GM12874 (cell line): ENCODE results near the gene MORC2.

Experiments used
- TF ChIP-seq, protein P1 (sequence below): IDR thresholded peaks from 2 replicates; pipeline ENCODE4 v1.5.1; 2011; ENCODE audit warnings: low read depth, mild to moderate bottlenecking, control low read depth, low read length, moderate library complexity; ENCODE audit not compliant: insufficient read depth

The MORC2 gene

DNA sequence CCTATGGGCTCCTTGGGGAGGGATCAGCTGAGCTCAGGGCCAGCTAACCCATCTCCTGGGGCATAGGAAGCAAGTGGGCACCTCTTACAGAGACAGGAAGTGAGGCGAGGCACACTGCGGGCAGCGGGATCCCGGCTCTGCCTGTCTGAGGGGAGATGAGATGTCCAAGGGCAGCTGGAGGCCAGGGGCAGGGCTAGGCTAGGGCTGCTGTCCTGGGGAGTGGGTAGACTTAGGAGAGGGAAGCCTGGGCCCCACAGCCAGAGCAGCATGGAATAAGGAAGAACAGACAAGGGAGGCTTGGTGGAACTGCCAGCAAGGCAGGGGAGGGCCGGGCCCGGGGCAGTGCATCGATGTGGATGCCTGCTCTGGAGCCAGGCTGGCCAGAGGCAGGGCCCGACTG, 76.3 kb downstream of the MORC2 start:
- TF ChIP-seq, protein P1, sequence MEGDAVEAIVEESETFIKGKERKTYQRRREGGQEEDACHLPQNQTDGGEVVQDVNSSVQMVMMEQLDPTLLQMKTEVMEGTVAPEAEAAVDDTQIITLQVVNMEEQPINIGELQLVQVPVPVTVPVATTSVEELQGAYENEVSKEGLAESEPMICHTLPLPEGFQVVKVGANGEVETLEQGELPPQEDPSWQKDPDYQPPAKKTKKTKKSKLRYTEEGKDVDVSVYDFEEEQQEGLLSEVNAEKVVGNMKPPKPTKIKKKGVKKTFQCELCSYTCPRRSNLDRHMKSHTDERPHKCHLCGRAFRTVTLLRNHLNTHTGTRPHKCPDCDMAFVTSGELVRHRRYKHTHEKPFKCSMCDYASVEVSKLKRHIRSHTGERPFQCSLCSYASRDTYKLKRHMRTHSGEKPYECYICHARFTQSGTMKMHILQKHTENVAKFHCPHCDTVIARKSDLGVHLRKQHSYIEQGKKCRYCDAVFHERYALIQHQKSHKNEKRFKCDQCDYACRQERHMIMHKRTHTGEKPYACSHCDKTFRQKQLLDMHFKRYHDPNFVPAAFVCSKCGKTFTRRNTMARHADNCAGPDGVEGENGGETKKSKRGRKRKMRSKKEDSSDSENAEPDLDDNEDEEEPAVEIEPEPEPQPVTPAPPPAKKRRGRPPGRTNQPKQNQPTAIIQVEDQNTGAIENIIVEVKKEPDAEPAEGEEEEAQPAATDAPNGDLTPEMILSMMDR, result no peak

DNA sequence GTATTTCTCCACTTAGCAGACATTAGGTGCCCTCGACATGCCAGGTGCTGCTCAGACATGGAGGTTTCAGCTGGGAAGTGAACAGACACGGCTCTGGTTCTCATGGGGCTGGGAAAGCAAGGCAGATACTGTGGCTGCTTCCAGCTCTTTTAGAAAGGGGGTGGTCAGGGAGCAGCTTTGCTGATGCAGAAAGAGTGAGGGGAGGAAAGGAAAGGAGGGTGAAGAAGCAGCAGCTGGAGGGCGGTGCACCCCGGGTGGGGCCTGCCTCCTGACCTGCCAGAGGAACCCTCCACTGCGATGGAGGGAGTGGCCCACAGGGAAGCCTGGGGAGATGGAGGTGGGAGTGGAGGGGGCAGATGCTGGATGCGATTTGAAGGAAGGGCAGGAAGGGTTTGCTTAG, 76.8 kb downstream of the MORC2 start:
- TF ChIP-seq, protein P1, result no peak

DNA sequence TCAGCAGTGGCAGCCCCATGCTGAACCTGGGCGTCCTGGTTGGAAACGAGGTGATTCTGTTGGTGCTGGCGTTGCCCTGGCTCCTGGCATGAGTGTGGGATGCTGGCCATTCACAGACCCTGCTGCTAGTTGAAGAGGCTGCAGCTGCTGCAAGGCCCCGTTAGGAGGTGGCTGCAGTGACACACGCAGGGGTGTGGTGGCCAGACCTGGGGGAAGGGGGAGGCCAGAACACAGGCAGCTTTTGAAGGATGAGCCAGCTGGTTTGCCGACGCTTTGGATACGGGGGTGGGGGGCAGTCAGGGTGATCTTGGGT, 77.2 kb downstream of the MORC2 start:
- TF ChIP-seq, protein P1, result no peak

DNA sequence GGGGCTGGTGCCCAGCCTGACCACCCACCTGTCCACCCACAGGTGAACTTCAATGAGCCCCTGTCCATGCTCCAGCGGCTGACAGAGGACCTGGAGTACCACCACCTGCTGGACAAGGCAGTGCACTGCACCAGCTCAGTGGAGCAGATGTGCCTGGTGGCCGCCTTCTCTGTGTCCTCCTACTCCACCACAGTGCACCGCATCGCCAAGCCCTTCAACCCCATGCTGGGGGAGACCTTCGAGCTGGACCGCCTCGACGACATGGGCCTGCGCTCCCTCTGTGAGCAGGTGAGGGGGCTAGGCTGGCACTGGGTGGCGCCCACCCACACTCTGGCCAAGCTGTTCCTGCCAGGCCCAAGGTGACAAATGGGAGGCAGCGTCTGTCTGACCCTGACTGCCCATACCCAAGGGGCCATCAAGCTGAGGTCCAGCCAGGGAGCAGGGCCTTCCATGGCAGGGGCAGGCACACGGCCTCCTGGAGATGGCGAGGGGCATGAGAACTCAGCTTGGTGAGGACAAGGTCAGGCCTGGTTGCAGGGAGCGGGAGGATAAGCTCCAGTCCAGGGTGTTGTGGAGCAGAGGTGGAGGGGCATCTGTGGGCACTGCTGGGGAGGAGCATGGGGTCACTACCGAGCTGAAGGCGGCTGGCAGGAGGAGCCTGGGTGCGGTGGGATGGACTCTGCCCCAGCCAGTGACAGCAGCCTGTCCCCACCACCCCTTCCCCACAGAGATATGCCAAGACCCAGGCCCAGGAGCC, 77.7 kb downstream of the MORC2 start:
- TF ChIP-seq, protein P1, result peak; percentile 96

DNA sequence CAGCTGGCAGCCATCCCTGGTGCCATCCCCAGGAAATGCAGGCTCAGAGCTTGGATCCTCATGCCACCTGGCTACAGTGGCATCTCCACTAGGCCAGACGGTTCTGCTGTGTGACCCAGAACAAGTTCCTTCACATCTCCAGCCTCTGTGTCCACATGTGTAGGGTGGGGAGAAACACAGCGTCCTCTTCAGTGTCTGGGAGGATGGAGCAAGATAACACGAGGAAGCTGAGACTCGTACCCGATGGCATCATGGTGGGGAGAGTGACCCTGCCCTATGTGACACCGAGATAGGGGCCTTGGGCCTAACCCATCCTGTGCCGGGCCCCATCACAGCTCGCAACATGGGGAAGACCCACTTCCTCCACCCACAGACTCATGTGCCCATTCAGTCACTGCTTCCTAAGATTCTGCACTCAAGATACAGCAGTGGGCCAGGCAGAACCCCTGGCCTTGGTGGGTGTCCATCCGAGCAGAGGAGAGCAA, 78.5 kb downstream of the MORC2 start:
- TF ChIP-seq, protein P1, result no peak

DNA sequence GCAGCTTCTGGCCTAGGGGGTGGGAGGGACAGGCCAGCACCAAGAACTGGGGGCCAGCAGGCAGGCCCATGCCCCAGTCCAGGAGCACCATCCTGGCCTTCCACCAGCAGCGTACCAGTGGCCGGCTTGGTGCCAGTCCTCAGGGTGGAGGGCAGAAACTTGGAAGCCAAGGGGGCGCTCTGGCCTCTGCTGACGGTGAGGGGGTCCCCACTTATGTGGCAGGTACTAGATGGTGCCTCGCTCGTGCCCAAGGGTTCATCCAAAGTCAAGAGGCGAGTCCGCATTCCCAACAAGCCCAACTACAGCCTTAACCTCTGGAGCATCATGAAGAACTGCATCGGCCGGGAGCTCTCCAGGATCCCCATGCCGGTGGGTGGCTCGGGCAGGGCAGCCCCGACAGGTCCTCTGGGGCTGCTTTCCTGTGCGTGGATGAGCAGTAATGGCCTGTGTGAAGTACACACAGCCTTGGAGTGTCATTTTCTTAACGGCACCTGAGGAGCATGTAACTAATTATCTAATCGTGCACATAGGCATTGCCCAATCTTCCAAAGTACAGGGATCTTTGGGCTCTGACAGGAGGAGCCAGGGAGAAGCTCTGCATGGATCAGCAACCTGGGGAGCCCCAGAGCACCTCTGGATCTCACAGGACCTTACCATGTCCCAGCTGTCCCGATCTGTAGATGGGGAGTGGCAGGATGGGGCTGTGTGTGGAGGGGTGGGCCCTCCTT, 79.1 kb downstream of the MORC2 start:
- TF ChIP-seq, protein P1, result no peak

DNA sequence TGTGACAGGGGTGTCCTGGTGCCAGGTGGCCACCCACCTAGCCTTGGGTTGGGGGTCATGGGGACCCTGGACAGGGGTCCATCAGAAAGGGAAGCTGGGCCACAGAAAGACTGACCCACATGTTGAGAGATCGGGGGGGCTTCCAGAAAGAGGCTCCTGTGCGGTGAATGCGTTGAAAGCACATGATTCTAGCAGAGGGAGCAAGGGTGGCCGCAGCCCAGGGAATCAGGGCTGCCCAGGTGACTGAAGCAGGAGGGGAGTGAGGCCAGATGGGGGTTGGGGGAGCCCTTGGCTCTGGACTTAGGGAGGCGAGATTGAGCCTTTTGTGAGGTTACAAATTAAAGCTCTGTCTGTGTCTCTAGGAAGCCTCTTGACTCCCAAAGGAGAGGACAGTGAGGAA, 80.7 kb downstream of the MORC2 start:
- TF ChIP-seq, protein P1, result no peak
